GM12878 (cell line): ENCODE measurements around the gene PTGIS.

Experiments used
- ATF3 ChIP-seq: IDR thresholded peaks from 2 replicates; pipeline ENCODE4 v1.6.1; 2011; ENCODE audit warnings: low read depth, mild to moderate bottlenecking, low read length, moderate library complexity, borderline replicate concordance; ENCODE audit errors: extremely low read depth
- ELK1 ChIP-seq: IDR thresholded peaks from 2 replicates; pipeline ENCODE4 v1.6.1; 2012; ENCODE audit warnings: low read depth, low read length, improper control_type of control experiment
- RB1 ChIP-seq: fragments of 450-650 bp; formaldehyde crosslinking; IDR thresholded peaks from 2 replicates; pipeline ENCODE4 v1.6.1; 2017; ENCODE audit warnings: mild to moderate bottlenecking, borderline replicate concordance
- ZZZ3 ChIP-seq: IDR thresholded peaks from 2 replicates; pipeline ENCODE4 v1.6.1; 2011; ENCODE audit warnings: low read depth; ENCODE audit not compliant: control insufficient read depth, insufficient read length
- TF ChIP-seq, protein P1 (sequence below), 3 experiments: IDR thresholded peaks in 2 of 3; conservative IDR thresholded peaks in 1 of 3; 2 replicates each; pipeline ENCODE4 v1.5.1; 2011; ENCODE audit warnings: low read depth in 3 of 3, low read length in 3 of 3, mild to moderate bottlenecking in 3 of 3, control low read depth in 2 of 3, moderate library complexity in 2 of 3, inconsistent platforms in 1 of 3, mixed read lengths in 1 of 3; ENCODE audit not compliant: control insufficient read depth in 2 of 3, insufficient read depth in 1 of 3; ENCODE audit errors: extremely low read depth in 1 of 3
- TF ChIP-seq, protein P2 (sequence below): IDR thresholded peaks from 2 replicates; pipeline ENCODE4 v1.6.1; 2012; ENCODE audit warnings: low read depth, low read length, improper control_type of control experiment
- TF ChIP-seq, protein P3 (sequence below): fragments of 450-650 bp; IDR thresholded peaks from 2 replicates; pipeline ENCODE4 v1.6.1; 2016; ENCODE audit warnings: mild to moderate bottlenecking
- TF ChIP-seq, protein P4 (sequence below): IDR thresholded peaks from 2 replicates; pipeline ENCODE4 v1.6.1; 2011; ENCODE audit warnings: low read depth, low read length, improper control_type of control experiment, borderline replicate concordance

DNA sequence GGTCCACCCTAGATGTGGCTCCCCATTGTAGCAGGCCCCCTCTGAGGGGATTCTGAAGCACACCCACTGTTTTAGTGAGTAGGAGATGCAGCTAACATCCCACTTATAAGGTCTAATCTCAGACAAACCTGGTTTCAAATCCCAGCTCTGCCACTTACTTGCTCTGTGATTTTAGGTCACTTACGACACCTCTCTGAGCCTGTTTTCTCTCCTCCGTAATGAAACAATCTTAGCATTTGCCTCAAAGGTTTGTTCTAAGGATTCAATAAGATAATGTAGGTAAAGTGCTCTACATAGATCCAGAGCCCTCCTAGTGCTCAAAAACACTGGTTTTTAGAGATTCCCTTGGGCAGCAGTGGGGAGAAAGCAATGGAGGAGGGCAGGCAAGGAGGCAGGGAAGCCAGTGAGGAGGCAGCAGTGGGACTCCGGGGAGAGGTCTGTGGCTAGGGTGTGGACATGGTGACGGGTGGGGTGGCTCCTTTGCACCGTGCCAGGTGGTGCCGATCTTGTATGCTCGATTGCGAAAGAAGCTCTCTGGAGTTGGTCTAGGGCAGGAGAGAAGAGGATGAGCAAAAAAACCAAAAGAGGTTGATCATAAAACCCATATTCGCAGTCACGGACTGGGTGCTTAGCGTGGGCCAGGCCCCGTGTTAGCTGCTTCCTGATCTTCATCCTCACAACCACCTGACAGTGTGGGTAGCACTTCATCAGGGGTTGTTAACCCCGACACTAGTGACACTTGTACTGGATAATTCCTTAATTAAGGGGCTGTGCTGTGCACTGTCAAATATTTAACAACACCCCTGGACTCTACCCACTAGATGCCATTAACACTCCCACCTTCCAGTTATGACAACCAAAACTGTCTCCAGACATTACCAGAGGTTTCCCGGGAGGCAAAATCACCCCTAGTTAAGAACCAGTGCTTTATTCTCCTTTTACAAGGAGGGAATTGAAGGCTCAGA, 16.8 kb upstream of the PTGIS start:
- no peak for TF ChIP-seq ATF3
- TF ChIP-seq, protein P1, sequence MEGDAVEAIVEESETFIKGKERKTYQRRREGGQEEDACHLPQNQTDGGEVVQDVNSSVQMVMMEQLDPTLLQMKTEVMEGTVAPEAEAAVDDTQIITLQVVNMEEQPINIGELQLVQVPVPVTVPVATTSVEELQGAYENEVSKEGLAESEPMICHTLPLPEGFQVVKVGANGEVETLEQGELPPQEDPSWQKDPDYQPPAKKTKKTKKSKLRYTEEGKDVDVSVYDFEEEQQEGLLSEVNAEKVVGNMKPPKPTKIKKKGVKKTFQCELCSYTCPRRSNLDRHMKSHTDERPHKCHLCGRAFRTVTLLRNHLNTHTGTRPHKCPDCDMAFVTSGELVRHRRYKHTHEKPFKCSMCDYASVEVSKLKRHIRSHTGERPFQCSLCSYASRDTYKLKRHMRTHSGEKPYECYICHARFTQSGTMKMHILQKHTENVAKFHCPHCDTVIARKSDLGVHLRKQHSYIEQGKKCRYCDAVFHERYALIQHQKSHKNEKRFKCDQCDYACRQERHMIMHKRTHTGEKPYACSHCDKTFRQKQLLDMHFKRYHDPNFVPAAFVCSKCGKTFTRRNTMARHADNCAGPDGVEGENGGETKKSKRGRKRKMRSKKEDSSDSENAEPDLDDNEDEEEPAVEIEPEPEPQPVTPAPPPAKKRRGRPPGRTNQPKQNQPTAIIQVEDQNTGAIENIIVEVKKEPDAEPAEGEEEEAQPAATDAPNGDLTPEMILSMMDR (IDR thresholded peaks at IDR 0.05 in 2 of 3, conservative IDR thresholded peaks at IDR 0.05 in 1 of 3; ENCODE audit: control insufficient read depth in 2 of 3, extremely low read depth in 1 of 3, insufficient read depth in 1 of 3, low read depth in 3 of 3, low read length in 3 of 3), result no peak
- no peak for TF ChIP-seq ZZZ3
- no peak for TF ChIP-seq ELK1
- TF ChIP-seq RB1, result no peak
- TF ChIP-seq, protein P2, sequence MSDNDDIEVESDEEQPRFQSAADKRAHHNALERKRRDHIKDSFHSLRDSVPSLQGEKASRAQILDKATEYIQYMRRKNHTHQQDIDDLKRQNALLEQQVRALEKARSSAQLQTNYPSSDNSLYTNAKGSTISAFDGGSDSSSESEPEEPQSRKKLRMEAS, result no peak
- TF ChIP-seq, protein P3, sequence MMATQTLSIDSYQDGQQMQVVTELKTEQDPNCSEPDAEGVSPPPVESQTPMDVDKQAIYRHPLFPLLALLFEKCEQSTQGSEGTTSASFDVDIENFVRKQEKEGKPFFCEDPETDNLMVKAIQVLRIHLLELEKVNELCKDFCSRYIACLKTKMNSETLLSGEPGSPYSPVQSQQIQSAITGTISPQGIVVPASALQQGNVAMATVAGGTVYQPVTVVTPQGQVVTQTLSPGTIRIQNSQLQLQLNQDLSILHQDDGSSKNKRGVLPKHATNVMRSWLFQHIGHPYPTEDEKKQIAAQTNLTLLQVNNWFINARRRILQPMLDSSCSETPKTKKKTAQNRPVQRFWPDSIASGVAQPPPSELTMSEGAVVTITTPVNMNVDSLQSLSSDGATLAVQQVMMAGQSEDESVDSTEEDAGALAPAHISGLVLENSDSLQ, result no peak
- TF ChIP-seq, protein P4, sequence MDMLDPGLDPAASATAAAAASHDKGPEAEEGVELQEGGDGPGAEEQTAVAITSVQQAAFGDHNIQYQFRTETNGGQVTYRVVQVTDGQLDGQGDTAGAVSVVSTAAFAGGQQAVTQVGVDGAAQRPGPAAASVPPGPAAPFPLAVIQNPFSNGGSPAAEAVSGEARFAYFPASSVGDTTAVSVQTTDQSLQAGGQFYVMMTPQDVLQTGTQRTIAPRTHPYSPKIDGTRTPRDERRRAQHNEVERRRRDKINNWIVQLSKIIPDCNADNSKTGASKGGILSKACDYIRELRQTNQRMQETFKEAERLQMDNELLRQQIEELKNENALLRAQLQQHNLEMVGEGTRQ, result no peak
